OCI-LY3 (cell line): ENCODE measurements around the gene APOBEC3A.

ENCODE experiments used
- EZH2phosphoT487 ChIP-seq: fragments of 200-600 bp; shearing (Covaris generic); IDR thresholded peaks from 2 replicates; pipeline ENCODE4 v1.6.1; 2018; ENCODE audit warnings: antibody characterized with exemption, mixed run types, low read depth
- TF ChIP-seq, protein P1 (sequence below): fragments of 200-600, 300-600 bp; sonication (generic); IDR thresholded peaks from 2 replicates; pipeline ENCODE4 v1.5.1; 2014; ENCODE audit warnings: antibody characterized with exemption, low read length, low read depth

DNA sequence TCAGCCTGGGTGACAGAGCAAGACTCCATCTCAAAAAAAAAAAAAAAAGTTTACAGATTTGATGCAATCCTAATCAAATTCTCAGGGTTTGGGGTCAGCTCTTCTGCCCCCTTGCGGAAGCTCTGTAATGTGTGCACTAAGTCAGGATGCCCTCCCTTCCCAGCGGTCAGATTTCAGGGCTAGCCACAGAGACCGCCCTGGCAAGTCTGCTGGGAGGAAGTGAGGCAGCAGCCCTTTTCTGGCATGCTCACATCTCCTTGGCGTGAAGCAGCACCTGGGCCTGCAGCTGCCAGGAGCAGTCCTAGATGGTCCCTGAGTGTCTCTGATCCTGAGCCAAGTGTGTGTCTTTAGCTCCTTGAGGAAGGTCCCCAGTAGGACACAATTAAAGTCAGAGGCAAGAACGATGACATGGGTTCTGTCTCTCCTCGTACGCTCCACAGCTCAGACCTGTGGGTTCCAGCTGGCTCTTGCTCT is 45.8 kb downstream of the APOBEC3A start:
- TF ChIP-seq, protein P1, sequence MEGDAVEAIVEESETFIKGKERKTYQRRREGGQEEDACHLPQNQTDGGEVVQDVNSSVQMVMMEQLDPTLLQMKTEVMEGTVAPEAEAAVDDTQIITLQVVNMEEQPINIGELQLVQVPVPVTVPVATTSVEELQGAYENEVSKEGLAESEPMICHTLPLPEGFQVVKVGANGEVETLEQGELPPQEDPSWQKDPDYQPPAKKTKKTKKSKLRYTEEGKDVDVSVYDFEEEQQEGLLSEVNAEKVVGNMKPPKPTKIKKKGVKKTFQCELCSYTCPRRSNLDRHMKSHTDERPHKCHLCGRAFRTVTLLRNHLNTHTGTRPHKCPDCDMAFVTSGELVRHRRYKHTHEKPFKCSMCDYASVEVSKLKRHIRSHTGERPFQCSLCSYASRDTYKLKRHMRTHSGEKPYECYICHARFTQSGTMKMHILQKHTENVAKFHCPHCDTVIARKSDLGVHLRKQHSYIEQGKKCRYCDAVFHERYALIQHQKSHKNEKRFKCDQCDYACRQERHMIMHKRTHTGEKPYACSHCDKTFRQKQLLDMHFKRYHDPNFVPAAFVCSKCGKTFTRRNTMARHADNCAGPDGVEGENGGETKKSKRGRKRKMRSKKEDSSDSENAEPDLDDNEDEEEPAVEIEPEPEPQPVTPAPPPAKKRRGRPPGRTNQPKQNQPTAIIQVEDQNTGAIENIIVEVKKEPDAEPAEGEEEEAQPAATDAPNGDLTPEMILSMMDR: peak; percentile 87
- no peak for TF ChIP-seq EZH2phosphoT487
